Activated CD8-positive, alpha-beta T cell treated with anti-CD3 and anti-CD28 coated beads for 36 hours (primary cell): ENCODE measurements around the gene ATXN1. TPM values are rescaled to one million over a fixed set of nuclear protein-coding genes. Genes with fewer than 3 reads are reported as not detected.

Experiments used
- ATAC-seq: fragments of 200-7000 bp; cut with Tn5 transposase; one replicate; pipeline ENCODE4 v1.10.0; 2021; ENCODE audit warnings: mild to moderate bottlenecking, moderate library complexity
- CTCF ChIA-PET: fragments of 350-600 bp; sonication (Branson Sonifier 250); formaldehyde crosslinking; loops from one replicate; lab custom pipeline; 2021; ENCODE audit warnings: antibody characterized with exemption; lab: Charles Lee
- POLR2A ChIA-PET: fragments of 350-600 bp; sonication (Branson Sonifier 250); formaldehyde crosslinking; loops from one replicate; lab custom pipeline; 2021; ENCODE audit warnings: antibody characterized with exemption; lab: Charles Lee
- DNase-seq: peaks from one replicate; pipeline ENCODE4 v3.0.0-alpha.2; 2020
- H3K27ac Mint-ChIP-seq: one replicate; pipeline ENCODE4 v1.8.0; 2021; ENCODE audit warnings: mild to moderate bottlenecking, mixed read lengths
- H3K27me3 Mint-ChIP-seq: one replicate; pipeline ENCODE4 v1.8.0; 2021; ENCODE audit warnings: mixed read lengths
- H3K36me3 Mint-ChIP-seq: one replicate; pipeline ENCODE4 v1.8.0; 2021; ENCODE audit warnings: low read depth, mixed read lengths
- H3K4me1 Mint-ChIP-seq: one replicate; pipeline ENCODE4 v1.8.0; 2021; ENCODE audit warnings: low read depth, mixed read lengths
- H3K4me3 Mint-ChIP-seq: one replicate; pipeline ENCODE4 v1.8.0; 2021; ENCODE audit warnings: mild to moderate bottlenecking, moderate library complexity, mixed read lengths
- H3K9me3 Mint-ChIP-seq: one replicate; pipeline ENCODE4 v1.8.0; 2021; ENCODE audit warnings: mixed read lengths
- CTCF ChIP-seq: fragments of 200-600 bp; IDR thresholded peaks from one replicate; pipeline ENCODE4 v1.8.0; 2022; ENCODE audit warnings: antibody characterized with exemption, mild to moderate bottlenecking
- intact Hi-C: fragments of 100-400 bp; cut with micrococcal nuclease; formaldehyde crosslinking; loops from one replicate; pipeline ENCODE4 v1.10.0; 2022
- total RNA-seq, 2 experiments: library from RNA; stranded (reverse); gene quantifications; one replicate each; pipeline ENCODE4 v1.2.3, GENCODE V29; 2021

ATXN1 gene
- total RNA-seq, 2 experiments from 2014 or later, result 35.4 to 40.8 TPM

- peaks cover 14% of the 10 kb centered on the region for H3K4me1 Mint-ChIP-seq
- H3K9me3 Mint-ChIP-seq, result no peaks in the 10 kb centered on the region
- no peak overlapping the region for H3K27ac Mint-ChIP-seq
- H3K27me3 Mint-ChIP-seq, result no peaks in the 10 kb centered on the region
- TF ChIP-seq CTCF, result no peak
- POLR2A ChIA-PET, result interaction anchor here (1.6 kb wide), 1 partner anchor 8 kb away, joined by 3 read pairs; no protein-coding TSS in a partner anchor
- intact Hi-C loops, result no loop called here
- CTCF ChIA-PET, result no interaction called here
- no peak for ATAC-seq
- H3K36me3 Mint-ChIP-seq, result peaks cover 15% of the 10 kb centered on the region
- H3K4me3 Mint-ChIP-seq, result no peak overlapping the region
- DNase-seq, result no peak
Measured at GRCh38 chr6:16302721-16303552, 458.3 kb downstream of the ATXN1 start.

- Mint-ChIP-seq H3K27ac (no peak overlapping the region), H3K27me3 (no peaks in the 10 kb centered on the region), H3K9me3 (no peaks in the 10 kb centered on the region), H3K4me3 (no peak overlapping the region), H3K4me1 (peaks cover 11% of the 10 kb centered on the region), H3K36me3 (peaks cover 9% of the 10 kb centered on the region)
- ChIA-PET POLR2A (no interaction called here), CTCF (interaction anchor here (1.0 kb wide), 1 partner anchor 11 kb away, joined by 4 read pairs; no protein-coding TSS in a partner anchor)
- intact Hi-C loops, result no loop called here
- no peak for ATAC-seq
- DNase-seq, result no peak
- no peak for TF ChIP-seq CTCF
Measured at GRCh38 chr6:16301511-16301910, 459.7 kb downstream of the ATXN1 start.

GRCh38 chr6:16299861-16300260, 461.4 kb downstream of the ATXN1 start:
- intact Hi-C loops, result no loop called here
- no peaks in the 10 kb centered on the region for H3K4me1 Mint-ChIP-seq
- no peak overlapping the region for H3K27ac Mint-ChIP-seq
- no peak for DNase-seq
- POLR2A ChIA-PET, result no interaction called here
- ATAC-seq, result no peak
- H3K36me3 Mint-ChIP-seq, result peaks cover 3% of the 10 kb centered on the region
- H3K27me3 Mint-ChIP-seq, result no peaks in the 10 kb centered on the region
- H3K4me3 Mint-ChIP-seq, result no peak overlapping the region
- TF ChIP-seq CTCF, result no peak
- no peaks in the 10 kb centered on the region for H3K9me3 Mint-ChIP-seq
- CTCF ChIA-PET, result interaction anchor here (2.1 kb wide), 1 partner anchor 32 kb away, joined by 5 read pairs; no protein-coding TSS in a partner anchor

- Mint-ChIP-seq H3K27ac (no peak overlapping the region), H3K4me1 (no peaks in the 10 kb centered on the region), H3K9me3 (no peaks in the 10 kb centered on the region), H3K27me3 (no peaks in the 10 kb centered on the region), H3K36me3 (no peaks in the 10 kb centered on the region), H3K4me3 (no peak overlapping the region)
- no peak for TF ChIP-seq CTCF
- ChIA-PET CTCF (interaction anchor here (1.2 kb wide), 1 partner anchor 21 kb away, joined by 3 read pairs; no protein-coding TSS in a partner anchor), POLR2A (no interaction called here)
- intact Hi-C loops, result no loop called here
- DNase-seq (no peak), ATAC-seq (no peak)
Measured at GRCh38 chr6:16296061-16296670, 465.1 kb downstream of the ATXN1 start.

GRCh38 chr6:16295471-16295870, 465.8 kb downstream of the ATXN1 start:
- Mint-ChIP-seq H3K27me3 (no peaks in the 10 kb centered on the region), H3K9me3 (no peaks in the 10 kb centered on the region), H3K4me3 (no peak overlapping the region), H3K4me1 (no peaks in the 10 kb centered on the region), H3K27ac (no peak overlapping the region), H3K36me3 (no peaks in the 10 kb centered on the region)
- no peak for TF ChIP-seq CTCF
- DNase-seq, result no peak
- ATAC-seq, result no peak
- CTCF ChIA-PET, result interaction anchor here (1.2 kb wide), 1 partner anchor 21 kb away, joined by 3 read pairs; no protein-coding TSS in a partner anchor
- intact Hi-C loops, result no loop called here
- POLR2A ChIA-PET, result interaction anchor here (1.2 kb wide), 1 partner anchor 10 kb away, joined by 3 read pairs; no protein-coding TSS in a partner anchor
